ENCODE data around the gene CCDC192.

DNA sequence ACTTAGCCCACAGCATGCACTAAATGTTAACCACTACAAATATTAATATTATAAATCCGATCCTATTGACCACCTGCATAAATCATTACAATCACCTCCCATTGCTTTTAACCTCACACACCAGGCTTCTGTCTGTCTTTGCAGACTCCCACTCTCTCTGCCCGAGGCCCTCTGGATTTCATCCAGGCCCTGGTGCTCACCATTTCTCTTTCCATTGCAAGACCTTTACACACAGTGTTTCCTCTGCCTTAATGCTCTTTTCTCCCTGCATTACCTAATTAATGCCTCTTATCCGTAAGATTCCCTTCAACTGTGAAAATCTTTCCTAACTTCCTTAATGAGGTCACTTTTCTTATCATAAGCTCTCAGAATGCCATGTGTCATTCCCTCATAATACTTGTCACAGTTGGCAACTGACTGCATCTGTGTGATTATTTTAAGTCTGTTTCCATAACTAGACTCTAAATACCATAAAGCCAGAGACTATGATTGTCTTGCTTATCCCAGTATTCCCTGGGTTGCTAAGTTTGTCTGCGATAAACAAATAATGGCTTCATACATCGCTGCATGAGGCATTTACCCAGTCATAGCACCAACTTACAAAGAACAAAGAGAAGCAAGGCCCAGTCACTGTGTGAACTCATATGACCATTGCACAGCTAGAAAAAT, 155.1 kb downstream of the CCDC192 start:
- TF ChIP-seq, protein P1, sequence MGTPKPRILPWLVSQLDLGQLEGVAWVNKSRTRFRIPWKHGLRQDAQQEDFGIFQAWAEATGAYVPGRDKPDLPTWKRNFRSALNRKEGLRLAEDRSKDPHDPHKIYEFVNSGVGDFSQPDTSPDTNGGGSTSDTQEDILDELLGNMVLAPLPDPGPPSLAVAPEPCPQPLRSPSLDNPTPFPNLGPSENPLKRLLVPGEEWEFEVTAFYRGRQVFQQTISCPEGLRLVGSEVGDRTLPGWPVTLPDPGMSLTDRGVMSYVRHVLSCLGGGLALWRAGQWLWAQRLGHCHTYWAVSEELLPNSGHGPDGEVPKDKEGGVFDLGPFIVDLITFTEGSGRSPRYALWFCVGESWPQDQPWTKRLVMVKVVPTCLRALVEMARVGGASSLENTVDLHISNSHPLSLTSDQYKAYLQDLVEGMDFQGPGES (IDR thresholded peaks at IDR 0.05): no peak
- TF ChIP-seq HDAC2 (IDR thresholded peaks at IDR 0.05) (no peak), POLR2AphosphoS5 (IDR thresholded peaks at IDR 0.05; ENCODE audit: low read length) (no peak), IRF4 (IDR thresholded peaks at IDR 0.05; ENCODE audit: low read depth, low read length) (no peak), YY1 (IDR thresholded peaks at IDR 0.05; ENCODE audit: low read depth, low read length) (no peak), RFX5 (IDR thresholded peaks at IDR 0.05; ENCODE audit: low read depth, low read length) (no peak), SIN3A (IDR thresholded peaks at IDR 0.05; ENCODE audit: low read depth, low read length) (no peak), MYB (IDR thresholded peaks at IDR 0.05; ENCODE audit: borderline replicate concordance, low read depth, low read length) (no peak)
- TF ChIP-seq, protein P2, sequence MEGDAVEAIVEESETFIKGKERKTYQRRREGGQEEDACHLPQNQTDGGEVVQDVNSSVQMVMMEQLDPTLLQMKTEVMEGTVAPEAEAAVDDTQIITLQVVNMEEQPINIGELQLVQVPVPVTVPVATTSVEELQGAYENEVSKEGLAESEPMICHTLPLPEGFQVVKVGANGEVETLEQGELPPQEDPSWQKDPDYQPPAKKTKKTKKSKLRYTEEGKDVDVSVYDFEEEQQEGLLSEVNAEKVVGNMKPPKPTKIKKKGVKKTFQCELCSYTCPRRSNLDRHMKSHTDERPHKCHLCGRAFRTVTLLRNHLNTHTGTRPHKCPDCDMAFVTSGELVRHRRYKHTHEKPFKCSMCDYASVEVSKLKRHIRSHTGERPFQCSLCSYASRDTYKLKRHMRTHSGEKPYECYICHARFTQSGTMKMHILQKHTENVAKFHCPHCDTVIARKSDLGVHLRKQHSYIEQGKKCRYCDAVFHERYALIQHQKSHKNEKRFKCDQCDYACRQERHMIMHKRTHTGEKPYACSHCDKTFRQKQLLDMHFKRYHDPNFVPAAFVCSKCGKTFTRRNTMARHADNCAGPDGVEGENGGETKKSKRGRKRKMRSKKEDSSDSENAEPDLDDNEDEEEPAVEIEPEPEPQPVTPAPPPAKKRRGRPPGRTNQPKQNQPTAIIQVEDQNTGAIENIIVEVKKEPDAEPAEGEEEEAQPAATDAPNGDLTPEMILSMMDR (IDR thresholded peaks at IDR 0.05 in 2 of 3, conservative IDR thresholded peaks at IDR 0.05 in 1 of 3; ENCODE audit: control insufficient read depth in 2 of 3, extremely low read depth in 1 of 3, insufficient read depth in 1 of 3, low read depth in 3 of 3, low read length in 3 of 3): no peak
- TF ChIP-seq, protein P3, sequence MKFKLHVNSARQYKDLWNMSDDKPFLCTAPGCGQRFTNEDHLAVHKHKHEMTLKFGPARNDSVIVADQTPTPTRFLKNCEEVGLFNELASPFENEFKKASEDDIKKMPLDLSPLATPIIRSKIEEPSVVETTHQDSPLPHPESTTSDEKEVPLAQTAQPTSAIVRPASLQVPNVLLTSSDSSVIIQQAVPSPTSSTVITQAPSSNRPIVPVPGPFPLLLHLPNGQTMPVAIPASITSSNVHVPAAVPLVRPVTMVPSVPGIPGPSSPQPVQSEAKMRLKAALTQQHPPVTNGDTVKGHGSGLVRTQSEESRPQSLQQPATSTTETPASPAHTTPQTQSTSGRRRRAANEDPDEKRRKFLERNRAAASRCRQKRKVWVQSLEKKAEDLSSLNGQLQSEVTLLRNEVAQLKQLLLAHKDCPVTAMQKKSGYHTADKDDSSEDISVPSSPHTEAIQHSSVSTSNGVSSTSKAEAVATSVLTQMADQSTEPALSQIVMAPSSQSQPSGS (IDR thresholded peaks at IDR 0.05; ENCODE audit: low read length): no peak

Data from GM12878 (cell line).